Measurements from ENCODE around the gene WDR75.
A peak's percentile ranks its signal among the peaks of the same experiment; 100 is the strongest.
"Not testable (repeated sequence)": the region's sequence is repeated elsewhere in the genome, so short reads cannot be mapped to it uniquely, and the experiment has no call there.

WDR75 gene

DNA sequence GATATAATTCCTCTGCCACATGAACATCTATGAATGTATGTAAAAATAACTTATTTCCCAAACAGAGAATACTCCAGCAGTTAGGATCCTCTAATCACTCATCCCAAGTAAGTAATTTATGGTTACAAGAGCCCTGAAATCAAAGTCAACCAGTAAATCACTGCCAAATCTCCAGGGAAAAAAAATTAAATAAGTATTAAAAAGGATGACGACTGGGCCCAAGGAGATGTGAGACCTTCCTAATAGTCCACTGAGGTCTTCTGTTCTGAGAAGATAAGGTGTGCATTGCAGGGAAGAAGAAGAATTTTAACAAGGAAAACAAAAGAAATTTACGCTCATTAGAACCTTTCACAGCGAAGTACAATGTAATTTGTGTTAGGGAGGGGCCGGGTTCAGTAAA, 28.0 kb upstream of the WDR75 start:
- no peak overlapping the region for H3K27ac ChIP-seq (ENCODE audit: low read length)
- H3K36me3 ChIP-seq (ENCODE audit: insufficient read depth, low read depth, low read length): no peaks in the 10 kb centered on the region
- H3K4me3 ChIP-seq (ENCODE audit: low read length): no peak overlapping the region
- no peaks in the 10 kb centered on the region for H3K9me3 ChIP-seq (ENCODE audit: insufficient read depth, low read depth, low read length)
- no peaks in the 10 kb centered on the region for H3K4me1 ChIP-seq (ENCODE audit: insufficient read depth, low read length)
- H3K27me3 ChIP-seq (ENCODE audit: insufficient read depth, low read length): no peaks in the 10 kb centered on the region
- H3K9ac ChIP-seq (ENCODE audit: low read depth, low read length): no peak overlapping the region

DNA sequence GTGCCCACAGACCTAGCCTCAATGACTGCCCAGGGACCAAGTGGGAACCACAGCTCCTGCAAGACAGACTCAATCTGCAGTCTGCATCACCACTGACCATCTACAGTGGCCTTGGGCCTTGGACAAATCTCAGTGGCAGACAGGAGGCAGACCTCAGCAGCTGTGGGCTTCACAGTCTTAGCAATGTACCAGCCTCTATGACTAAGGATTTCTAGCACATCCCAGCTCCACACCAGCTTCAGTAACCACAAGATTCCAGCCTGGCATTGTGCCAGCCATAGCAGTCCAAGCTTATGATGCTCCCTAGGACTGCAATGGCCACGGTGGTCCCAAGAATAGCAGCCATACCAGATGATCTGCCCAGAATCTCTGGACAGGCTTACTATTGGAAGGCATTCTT, 19.6 kb upstream of the WDR75 start:
- Histone ChIP-seq H3K4me3 (ENCODE audit: low read length) (no peak overlapping the region), H3K9me3 (ENCODE audit: insufficient read depth, low read depth, low read length) (no peaks in the 10 kb centered on the region), H3K4me1 (ENCODE audit: insufficient read depth, low read length) (no peaks in the 10 kb centered on the region), H3K36me3 (ENCODE audit: insufficient read depth, low read depth, low read length) (no peaks in the 10 kb centered on the region), H3K9ac (ENCODE audit: low read depth, low read length) (no peak overlapping the region), H3K27me3 (ENCODE audit: insufficient read depth, low read length) (no peaks in the 10 kb centered on the region), H3K27ac (ENCODE audit: low read length) (no peak overlapping the region)

DNA sequence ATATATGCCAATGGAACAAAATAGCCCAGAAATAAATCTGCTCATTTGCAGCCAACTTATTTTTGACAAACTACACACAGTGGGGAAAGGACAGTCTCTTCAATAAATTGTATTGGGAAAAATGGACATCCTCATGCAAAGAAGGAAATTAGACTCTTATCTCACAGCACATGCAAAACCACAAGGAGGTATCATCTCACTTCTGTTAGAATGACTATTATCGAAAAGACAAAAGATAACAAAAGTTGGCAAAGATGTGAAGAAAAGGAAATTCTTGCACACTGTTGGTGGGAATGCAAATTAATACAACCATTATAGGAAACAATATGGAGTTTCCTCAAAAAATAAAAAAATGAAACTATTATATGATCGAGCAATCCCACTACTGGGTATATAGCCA, 16.3 kb upstream of the WDR75 start:
- Histone ChIP-seq H3K27ac (ENCODE audit: low read length) (no peak overlapping the region), H3K4me3 (ENCODE audit: low read length) (no peak overlapping the region), H3K4me1 (ENCODE audit: insufficient read depth, low read length) (no peaks in the 10 kb centered on the region), H3K36me3 (ENCODE audit: insufficient read depth, low read depth, low read length) (no peaks in the 10 kb centered on the region), H3K9ac (ENCODE audit: low read depth, low read length) (no peak overlapping the region), H3K9me3 (ENCODE audit: insufficient read depth, low read depth, low read length) (peaks cover 12% of the 10 kb centered on the region; the same call in 1 of the 2 replicates), H3K27me3 (ENCODE audit: insufficient read depth, low read length) (no peaks in the 10 kb centered on the region)

DNA sequence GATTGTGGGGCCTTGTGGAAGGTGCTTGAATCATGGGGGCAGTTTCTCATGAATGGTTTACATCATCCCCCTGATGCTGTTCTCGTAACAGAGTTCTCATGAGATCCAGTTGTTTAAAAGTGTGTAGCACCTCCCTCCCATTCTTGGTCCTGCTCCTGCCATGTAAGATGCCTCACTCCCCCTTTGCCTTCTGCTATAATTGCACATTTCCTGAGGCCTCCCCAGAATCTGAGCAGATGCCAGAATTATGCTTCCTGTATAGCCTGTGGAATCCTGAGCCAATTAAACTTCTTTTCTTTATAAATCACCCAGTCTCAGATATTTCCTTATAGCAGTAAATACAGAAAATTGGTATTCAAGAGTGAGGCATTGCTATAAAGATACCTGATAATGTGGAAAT, 15.6 kb upstream of the WDR75 start:
- Histone ChIP-seq H3K4me3 (ENCODE audit: low read length) (no peak overlapping the region), H3K4me1 (ENCODE audit: insufficient read depth, low read length) (no peaks in the 10 kb centered on the region), H3K36me3 (ENCODE audit: insufficient read depth, low read depth, low read length) (no peaks in the 10 kb centered on the region), H3K27me3 (ENCODE audit: insufficient read depth, low read length) (no peaks in the 10 kb centered on the region), H3K9ac (ENCODE audit: low read depth, low read length) (no peak overlapping the region), H3K27ac (ENCODE audit: low read length) (no peak overlapping the region), H3K9me3 (ENCODE audit: insufficient read depth, low read depth, low read length) (peaks cover 12% of the 10 kb centered on the region; the same call in 1 of the 2 replicates)

DNA sequence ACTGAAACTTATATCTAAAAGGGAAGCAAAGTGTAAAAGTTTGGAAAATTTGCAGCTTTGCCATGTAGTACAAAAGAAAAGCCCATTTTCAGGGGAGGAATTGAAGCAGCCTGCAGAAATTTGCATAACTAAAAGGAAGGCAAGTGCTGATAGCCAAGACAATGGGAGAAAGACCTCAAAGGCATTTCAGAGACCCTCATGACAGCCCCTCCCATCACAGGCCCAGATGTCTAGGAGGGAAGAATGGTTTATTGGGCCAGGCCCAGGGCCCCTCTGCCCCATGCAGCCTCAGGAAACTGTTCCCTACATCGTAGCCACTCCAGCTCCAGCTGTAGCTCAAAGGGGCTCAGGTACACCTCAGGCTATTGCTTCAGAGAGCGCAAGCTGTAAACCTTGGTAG, 14.4 kb upstream of the WDR75 start:
- no peak overlapping the region for H3K9ac ChIP-seq (ENCODE audit: low read depth, low read length)
- H3K4me1 ChIP-seq (ENCODE audit: insufficient read depth, low read length): no peaks in the 10 kb centered on the region
- H3K27ac ChIP-seq (ENCODE audit: low read length): no peak overlapping the region
- H3K27me3 ChIP-seq (ENCODE audit: insufficient read depth, low read length): no peaks in the 10 kb centered on the region
- no peaks in the 10 kb centered on the region for H3K36me3 ChIP-seq (ENCODE audit: insufficient read depth, low read depth, low read length)
- peaks cover 12% of the 10 kb centered on the region; the same call in 1 of the 2 replicates for H3K9me3 ChIP-seq (ENCODE audit: insufficient read depth, low read depth, low read length)
- H3K4me3 ChIP-seq (ENCODE audit: low read length): 0 out of 2 replicates have a peak overlapping the region, but pooled peaks have one; percentile 2

DNA sequence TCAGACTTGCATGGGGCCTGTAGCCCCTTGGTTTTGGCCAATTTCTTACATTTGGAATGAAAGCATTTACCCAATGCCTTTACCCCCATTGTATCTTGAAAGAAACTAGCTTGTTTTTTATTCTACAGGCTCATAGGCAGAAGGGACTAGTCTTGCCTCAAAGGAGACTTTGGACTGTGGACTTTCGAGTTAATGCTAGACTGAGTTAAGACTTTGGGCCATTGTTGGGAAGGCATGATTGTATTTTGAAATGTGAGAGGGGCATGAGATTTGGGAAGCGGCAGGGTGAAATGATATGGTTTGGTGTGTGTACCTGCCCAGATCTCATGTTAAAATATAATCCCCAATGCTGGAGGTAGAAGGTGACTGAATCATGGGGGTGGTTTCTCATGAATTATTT, 13.4 kb upstream of the WDR75 start:
- Histone ChIP-seq H3K36me3 (ENCODE audit: insufficient read depth, low read depth, low read length) (no peaks in the 10 kb centered on the region), H3K9ac (ENCODE audit: low read depth, low read length) (no peak overlapping the region), H3K9me3 (ENCODE audit: insufficient read depth, low read depth, low read length) (peaks cover 12% of the 10 kb centered on the region; the same call in 1 of the 2 replicates), H3K4me3 (ENCODE audit: low read length) (no peak overlapping the region), H3K27ac (ENCODE audit: low read length) (no peak overlapping the region), H3K27me3 (ENCODE audit: insufficient read depth, low read length) (no peaks in the 10 kb centered on the region), H3K4me1 (ENCODE audit: insufficient read depth, low read length) (no peaks in the 10 kb centered on the region)

DNA sequence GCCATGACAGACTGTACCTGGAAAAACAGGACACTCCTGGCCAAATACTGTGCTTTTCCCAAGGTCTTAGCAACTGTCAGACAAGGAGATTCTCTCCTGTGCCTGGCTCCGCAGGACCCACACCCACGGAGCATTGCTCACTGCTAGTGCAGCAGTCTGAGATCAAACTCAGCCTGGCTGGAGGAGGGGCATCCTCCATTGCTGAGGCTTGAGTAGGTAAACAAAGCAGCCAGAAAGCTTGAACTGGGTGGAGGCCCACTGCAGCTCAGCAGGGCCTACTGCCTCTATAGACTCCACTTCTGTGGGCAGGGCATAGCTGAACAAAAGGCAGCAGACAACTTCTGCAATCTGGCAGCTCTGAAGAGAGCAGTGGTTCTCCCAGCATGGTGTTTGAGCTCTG, 10.8 kb upstream of the WDR75 start:
- not testable (repeated sequence) for H3K4me3 ChIP-seq (ENCODE audit: low read length); H3K27me3 ChIP-seq (ENCODE audit: insufficient read depth, low read length); H3K36me3 ChIP-seq (ENCODE audit: insufficient read depth, low read depth, low read length); H3K4me1 ChIP-seq (ENCODE audit: insufficient read depth, low read length); H3K27ac ChIP-seq (ENCODE audit: low read length); H3K9ac ChIP-seq (ENCODE audit: low read depth, low read length)
- H3K9me3 ChIP-seq (ENCODE audit: insufficient read depth, low read depth, low read length): peaks cover 12% of the 10 kb centered on the region; the same call in 1 of the 2 replicates

DNA sequence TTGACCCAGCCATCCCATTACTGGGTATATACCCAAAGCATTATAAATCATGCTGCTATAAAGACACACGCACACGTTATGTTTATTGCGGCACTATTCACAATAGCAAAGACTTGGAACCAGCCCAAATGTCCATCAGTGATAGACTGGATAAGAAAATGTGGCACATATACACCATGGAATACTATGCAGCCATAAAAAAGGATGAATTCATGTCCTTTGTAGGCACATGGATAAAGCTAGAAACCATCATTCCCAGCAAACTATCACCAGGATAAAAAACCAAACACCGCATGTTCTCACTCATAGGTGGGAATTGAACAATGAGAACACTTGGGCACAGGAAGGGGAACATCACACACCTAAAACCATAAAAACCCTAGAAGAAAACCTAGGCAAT, 5.5 kb upstream of the WDR75 start:
- H3K36me3 ChIP-seq (ENCODE audit: insufficient read depth, low read depth, low read length); H3K4me1 ChIP-seq (ENCODE audit: insufficient read depth, low read length); H3K27ac ChIP-seq (ENCODE audit: low read length); H3K9me3 ChIP-seq (ENCODE audit: insufficient read depth, low read depth, low read length); H3K4me3 ChIP-seq (ENCODE audit: low read length); H3K27me3 ChIP-seq (ENCODE audit: insufficient read depth, low read length); H3K9ac ChIP-seq (ENCODE audit: low read depth, low read length): not testable (repeated sequence)

DNA sequence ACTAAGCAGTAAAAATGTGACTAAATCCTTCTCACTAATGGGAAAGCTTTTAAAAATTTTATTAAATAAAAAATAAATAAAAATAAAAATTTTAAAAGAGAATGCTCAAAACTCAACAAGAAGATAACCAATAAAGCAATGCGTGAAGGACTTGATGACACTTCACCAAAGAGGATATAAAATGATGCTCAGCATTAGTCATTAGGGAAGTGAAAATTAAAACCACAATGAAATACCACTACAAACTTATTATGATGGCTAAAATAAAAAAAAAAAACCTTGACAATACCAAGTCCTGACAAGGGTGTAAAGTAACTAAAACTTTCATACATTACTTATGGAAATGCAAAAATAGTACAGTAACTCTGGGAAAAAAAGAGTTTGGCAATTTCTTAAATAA, 3.3 kb upstream of the WDR75 start:
- H3K27ac ChIP-seq (ENCODE audit: low read length): no peak overlapping the region
- H3K4me1 ChIP-seq (ENCODE audit: insufficient read depth, low read length): peaks cover 4% of the 10 kb centered on the region; the same call in 1 of the 2 replicates
- no peak overlapping the region for H3K9ac ChIP-seq (ENCODE audit: low read depth, low read length)
- no peaks in the 10 kb centered on the region for H3K9me3 ChIP-seq (ENCODE audit: insufficient read depth, low read depth, low read length)
- no peaks in the 10 kb centered on the region for H3K27me3 ChIP-seq (ENCODE audit: insufficient read depth, low read length)
- peaks cover 4% of the 10 kb centered on the region for H3K36me3 ChIP-seq (ENCODE audit: insufficient read depth, low read depth, low read length)
- no peak overlapping the region for H3K4me3 ChIP-seq (ENCODE audit: low read length)

DNA sequence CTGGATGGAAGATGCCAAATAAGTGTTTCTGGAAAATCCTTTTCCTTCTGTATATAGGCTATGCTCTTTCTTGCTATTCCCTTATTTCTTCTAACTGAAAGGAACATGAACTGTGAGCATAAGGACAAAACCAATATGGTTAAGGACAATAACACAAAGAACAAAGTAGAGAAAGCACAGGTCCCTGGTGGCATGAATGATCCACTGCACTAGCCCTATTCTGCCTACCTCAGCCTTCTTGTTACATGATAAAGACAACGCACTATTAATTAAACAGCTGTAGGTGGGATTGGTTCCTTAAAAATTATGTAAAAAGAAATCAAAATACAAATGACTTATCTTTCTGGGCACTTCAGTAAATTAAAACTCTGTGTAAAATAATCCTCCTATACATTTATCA, 1.9 kb upstream of the WDR75 start:
- Histone ChIP-seq H3K4me3 (ENCODE audit: low read length) (no peak overlapping the region), H3K27ac (ENCODE audit: low read length) (no peak overlapping the region)

DNA sequence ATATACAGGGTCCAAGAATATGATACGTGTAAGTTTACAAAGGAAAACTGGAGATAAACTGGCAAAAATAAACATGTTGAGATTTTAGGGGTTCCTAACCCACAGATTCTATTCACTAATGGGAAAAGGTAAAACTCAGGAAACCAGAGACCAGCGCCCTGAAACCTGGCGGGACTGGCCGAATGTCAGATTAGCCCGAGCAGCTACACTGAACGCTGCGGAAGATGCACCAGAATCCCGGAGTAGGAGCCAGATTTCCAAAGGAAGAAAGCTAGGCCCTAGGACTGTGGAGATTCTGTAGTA, 679 bp upstream of the WDR75 start:
- Histone ChIP-seq H3K4me1 (ENCODE audit: insufficient read depth, low read length) (peaks cover 6% of the 10 kb centered on the region; the same call in 1 of the 2 replicates), H3K9ac (ENCODE audit: low read depth, low read length) (peak overlapping the region; percentile 99; the same call in 1 of the 2 replicates), H3K9me3 (ENCODE audit: insufficient read depth, low read depth, low read length) (no peaks in the 10 kb centered on the region), H3K4me3 (ENCODE audit: low read length) (peak overlapping the region; percentile 87), H3K27ac (ENCODE audit: low read length) (peak overlapping the region; percentile 20), H3K36me3 (ENCODE audit: insufficient read depth, low read depth, low read length) (peaks cover 20% of the 10 kb centered on the region), H3K27me3 (ENCODE audit: insufficient read depth, low read length) (no peaks in the 10 kb centered on the region)

More for the DNA sequence above, 1.9 kb upstream of the WDR75 start:
- Histone ChIP-seq H3K9ac (ENCODE audit: low read depth, low read length) (no peak overlapping the region), H3K4me1 (ENCODE audit: insufficient read depth, low read length) (peaks cover 6% of the 10 kb centered on the region; the same call in 1 of the 2 replicates), H3K9me3 (ENCODE audit: insufficient read depth, low read depth, low read length) (no peaks in the 10 kb centered on the region), H3K36me3 (ENCODE audit: insufficient read depth, low read depth, low read length) (peaks cover 14% of the 10 kb centered on the region), H3K27me3 (ENCODE audit: insufficient read depth, low read length) (no peaks in the 10 kb centered on the region)

DNA sequence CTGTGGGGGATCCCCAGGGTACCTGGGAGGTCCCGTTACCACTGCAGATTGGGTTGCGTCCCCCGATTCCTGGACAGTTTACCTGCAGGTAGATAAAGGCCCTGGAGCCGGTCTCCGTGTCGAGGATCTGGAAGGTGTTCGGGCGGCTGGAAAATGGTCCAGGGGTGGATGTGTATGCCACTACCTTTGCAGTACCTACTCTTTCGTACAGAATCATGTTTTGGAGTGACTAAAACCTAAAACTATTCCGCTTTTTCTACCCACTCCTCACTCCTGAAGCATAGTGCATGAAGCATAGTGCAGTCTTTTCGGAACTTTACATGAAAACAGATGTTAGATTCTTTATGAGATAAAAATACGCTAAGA, 418 bp downstream of the WDR75 start:
- Histone ChIP-seq H3K27ac (ENCODE audit: low read length) (peak overlapping the region; percentile 54), H3K4me3 (ENCODE audit: low read length) (peak overlapping the region; percentile 87), H3K9me3 (ENCODE audit: insufficient read depth, low read depth, low read length) (no peaks in the 10 kb centered on the region), H3K9ac (ENCODE audit: low read depth, low read length) (peak overlapping the region; percentile 99), H3K27me3 (ENCODE audit: insufficient read depth, low read length) (no peaks in the 10 kb centered on the region), H3K36me3 (ENCODE audit: insufficient read depth, low read depth, low read length) (peaks cover 29% of the 10 kb centered on the region), H3K4me1 (ENCODE audit: insufficient read depth, low read length) (peaks cover 6% of the 10 kb centered on the region; the same call in 1 of the 2 replicates)

DNA sequence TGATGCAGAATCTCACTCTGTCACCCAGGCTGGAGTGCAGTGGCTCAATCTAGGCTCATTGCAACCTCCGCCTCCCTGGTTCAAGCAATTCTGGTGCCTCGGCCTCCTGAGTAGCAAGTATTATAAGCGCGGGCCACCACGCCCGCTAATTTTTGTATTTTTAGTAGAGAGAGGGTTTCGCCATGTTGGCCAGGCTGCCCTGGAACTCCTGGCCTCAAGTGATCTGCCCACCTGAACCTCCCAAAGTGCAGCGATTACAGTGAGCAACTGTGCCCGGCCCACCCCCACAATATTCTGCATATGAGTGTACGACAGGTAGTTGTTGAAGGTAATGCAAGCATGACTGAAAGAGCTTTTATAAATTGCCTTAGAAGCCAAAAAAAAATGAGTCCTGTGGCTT, 1.2 kb downstream of the WDR75 start:
- peaks cover 6% of the 10 kb centered on the region; the same call in 1 of the 2 replicates for H3K4me1 ChIP-seq (ENCODE audit: insufficient read depth, low read length)
- peak overlapping the region; percentile 87 for H3K4me3 ChIP-seq (ENCODE audit: low read length)
- H3K27ac ChIP-seq (ENCODE audit: low read length): no peak overlapping the region
- no peaks in the 10 kb centered on the region for H3K9me3 ChIP-seq (ENCODE audit: insufficient read depth, low read depth, low read length)
- H3K9ac ChIP-seq (ENCODE audit: low read depth, low read length): peak overlapping the region; percentile 99; the same call in 1 of the 2 replicates
- peaks cover 36% of the 10 kb centered on the region for H3K36me3 ChIP-seq (ENCODE audit: insufficient read depth, low read depth, low read length)
- no peaks in the 10 kb centered on the region for H3K27me3 ChIP-seq (ENCODE audit: insufficient read depth, low read length)

Data from iPS-20b (cell line).